Gastrocnemius medialis (tissue), 4 donors: ENCODE results near the gene RCOR3.

ENCODE experiments used
- CTCF ChIP-seq, 5 experiments: fragments of 450-650 bp in 3 of 5; fragments of 200-600 bp in 2 of 5; sonication (generic) in 2 of 5; IDR thresholded peaks in 4 of 5; conservative IDR thresholded peaks in 1 of 5; 1 replicate in 4 of 5; 2 replicates in 1 of 5; pipeline ENCODE4 v1.5.1; 2016 to 2019; ENCODE audit warnings: antibody characterized with exemption in 5 of 5, mild to moderate bottlenecking in 3 of 5, moderate library complexity in 3 of 5
- POLR2A ChIP-seq, 2 donors: fragments of 450-650 bp; IDR thresholded peaks; one replicate each; pipeline ENCODE4 v1.6.1; 2017; ENCODE audit warnings: antibody characterized with exemption in 2 of 2, mild to moderate bottlenecking in 2 of 2, moderate library complexity in 2 of 2

DNA sequence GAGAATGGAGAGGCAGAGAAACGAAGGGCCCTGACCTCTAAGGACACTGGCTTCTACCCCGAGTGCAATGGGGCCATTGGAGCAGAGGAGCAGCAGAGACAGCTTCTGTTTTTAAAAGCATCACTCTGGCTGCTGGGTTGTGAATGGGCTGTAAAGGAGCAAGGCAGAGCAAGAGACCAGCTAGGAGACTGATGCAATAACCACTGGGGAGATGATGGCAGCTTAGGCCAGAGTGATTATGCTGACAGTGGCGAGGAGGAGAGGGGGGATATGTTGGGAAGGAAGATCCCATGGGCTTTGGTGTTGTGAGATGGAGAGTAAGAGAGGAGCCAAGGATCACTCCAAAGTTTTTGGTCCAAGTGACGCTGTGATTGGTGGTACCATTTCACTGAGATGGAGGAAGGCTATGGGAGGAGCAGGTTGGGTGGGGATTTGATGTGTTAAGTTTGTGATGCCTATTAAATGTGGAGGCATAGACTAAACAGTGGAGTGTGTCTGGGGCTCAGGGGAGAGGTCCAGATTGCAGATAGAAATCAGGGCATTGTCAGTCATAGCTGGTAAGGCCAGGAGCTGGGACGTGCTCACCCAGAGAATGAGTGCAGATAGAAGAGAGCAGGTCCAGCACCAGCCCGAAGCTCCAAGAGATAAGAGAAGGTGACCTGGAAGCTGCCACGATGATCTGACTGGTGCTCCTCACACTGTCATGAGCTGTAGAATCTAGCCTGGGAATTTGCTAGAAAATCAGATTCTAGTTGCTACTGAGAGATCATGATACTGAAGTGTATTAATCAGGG lies 78.5 kb downstream of the RCOR3 start:
- TF ChIP-seq CTCF (IDR thresholded peaks at IDR 0.05 in 4 of 5, conservative IDR thresholded peaks at IDR 0.05 in 1 of 5), result no peak
- no peak for TF ChIP-seq POLR2A (IDR thresholded peaks at IDR 0.05)
